ENCODE measurements around the gene ADAMTS15.

Gene ADAMTS15

GRCh38 chr11:130472434-130472961, 24.1 kb downstream of the ADAMTS15 start:
- no peak for TF ChIP-seq CTCF (IDR thresholded peaks at IDR 0.05; ENCODE audit: insufficient read depth, low read length, poor library complexity, severe bottlenecking)
- peaks cover 5% of the 10 kb centered on the region for H3K27me3 ChIP-seq (replicated peaks; ENCODE audit: control insufficient read depth, insufficient read depth, low read length)
- DNase-seq (ENCODE audit: extremely low read depth, insufficient read length) = no peak
- H3K36me3 ChIP-seq (ENCODE audit: control insufficient read depth, insufficient read depth, low read length) = no peaks in the 10 kb centered on the region
- H3K4me3 ChIP-seq (replicated peaks; ENCODE audit: low read depth, low read length) = no peak overlapping the region

GRCh38 chr11:130473056-130473794, 24.8 kb downstream of the ADAMTS15 start:
- DNase-seq (ENCODE audit: extremely low read depth, insufficient read length) = no peak
- Histone ChIP-seq H3K36me3 (ENCODE audit: control insufficient read depth, insufficient read depth, low read length) (no peaks in the 10 kb centered on the region), H3K27me3 (replicated peaks; ENCODE audit: control insufficient read depth, insufficient read depth, low read length) (peaks cover 5% of the 10 kb centered on the region), H3K4me3 (replicated peaks; ENCODE audit: low read depth, low read length) (no peak overlapping the region)
- no peak for TF ChIP-seq CTCF (IDR thresholded peaks at IDR 0.05; ENCODE audit: insufficient read depth, low read length, poor library complexity, severe bottlenecking)

GRCh38 chr11:130473795-130474377, 25.4 kb downstream of the ADAMTS15 start:
- no peaks in the 10 kb centered on the region for H3K36me3 ChIP-seq (ENCODE audit: control insufficient read depth, insufficient read depth, low read length)
- DNase-seq (ENCODE audit: extremely low read depth, insufficient read length) = no peak
- peaks cover 5% of the 10 kb centered on the region for H3K27me3 ChIP-seq (replicated peaks; ENCODE audit: control insufficient read depth, insufficient read depth, low read length)
- no peak for TF ChIP-seq CTCF (IDR thresholded peaks at IDR 0.05; ENCODE audit: insufficient read depth, low read length, poor library complexity, severe bottlenecking)
- H3K4me3 ChIP-seq (replicated peaks; ENCODE audit: low read depth, low read length) = no peak overlapping the region

- Histone ChIP-seq H3K36me3 (ENCODE audit: control insufficient read depth, insufficient read depth, low read length) (no peaks in the 10 kb centered on the region), H3K27me3 (replicated peaks; ENCODE audit: control insufficient read depth, insufficient read depth, low read length) (peaks cover 5% of the 10 kb centered on the region), H3K4me3 (replicated peaks; ENCODE audit: low read depth, low read length) (no peak overlapping the region)
- no peak for DNase-seq (ENCODE audit: extremely low read depth, insufficient read length)
- no peak for TF ChIP-seq CTCF (IDR thresholded peaks at IDR 0.05; ENCODE audit: insufficient read depth, low read length, poor library complexity, severe bottlenecking)
Measured at GRCh38 chr11:130474637-130475400, 26.4 kb downstream of the ADAMTS15 start.

GRCh38 chr11:130475426-130476053, 27.1 kb downstream of the ADAMTS15 start:
- no peak for TF ChIP-seq CTCF (IDR thresholded peaks at IDR 0.05; ENCODE audit: insufficient read depth, low read length, poor library complexity, severe bottlenecking)
- no peak for DNase-seq (ENCODE audit: extremely low read depth, insufficient read length)
- peaks cover 5% of the 10 kb centered on the region for H3K27me3 ChIP-seq (replicated peaks; ENCODE audit: control insufficient read depth, insufficient read depth, low read length)
- H3K4me3 ChIP-seq (replicated peaks; ENCODE audit: low read depth, low read length) = no peak overlapping the region
- no peaks in the 10 kb centered on the region for H3K36me3 ChIP-seq (ENCODE audit: control insufficient read depth, insufficient read depth, low read length)
